Gastrocnemius medialis (tissue), 4 donors: ENCODE measurements around the gene PRDM16.

Source experiments
- CTCF ChIP-seq, 5 experiments: fragments of 450-650 bp in 3 of 5; fragments of 200-600 bp in 2 of 5; sonication (generic) in 2 of 5; IDR thresholded peaks in 4 of 5; conservative IDR thresholded peaks in 1 of 5; 1 replicate in 4 of 5; 2 replicates in 1 of 5; pipeline ENCODE4 v1.5.1; 2016 to 2019; ENCODE audit warnings: antibody characterized with exemption in 5 of 5, mild to moderate bottlenecking in 3 of 5, moderate library complexity in 3 of 5
- POLR2A ChIP-seq, 2 donors: fragments of 450-650 bp; IDR thresholded peaks; one replicate each; pipeline ENCODE4 v1.6.1; 2017; ENCODE audit warnings: antibody characterized with exemption in 2 of 2, mild to moderate bottlenecking in 2 of 2, moderate library complexity in 2 of 2

DNA sequence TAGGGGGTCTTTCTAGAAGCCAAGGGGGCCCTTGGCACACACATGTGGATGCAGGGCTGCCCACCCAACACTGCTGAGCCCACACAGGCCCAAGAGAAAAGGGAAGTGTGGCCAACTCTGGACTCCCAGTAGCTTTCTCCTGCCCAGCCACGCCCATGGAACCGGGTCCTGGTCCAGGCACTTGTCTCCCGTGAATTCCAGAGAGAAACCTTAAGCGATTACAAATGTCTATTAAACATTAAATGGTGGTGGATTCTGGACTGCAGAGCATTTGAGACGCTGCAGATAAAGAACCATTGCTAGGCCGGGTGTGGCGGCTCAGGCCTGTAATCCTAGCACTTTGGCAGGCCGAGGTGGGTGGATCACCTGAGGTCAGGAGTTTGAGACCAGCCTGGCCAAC, 284.9 kb downstream of the PRDM16 start:
- TF ChIP-seq CTCF (IDR thresholded peaks at IDR 0.05 in 4 of 5, conservative IDR thresholded peaks at IDR 0.05 in 1 of 5) (no peak), POLR2A (IDR thresholded peaks at IDR 0.05) (no peak)
